HEK293 (cell line): Measurements from ENCODE around the gene METTL26.

ENCODE experiments used
- CTCF ChIA-PET: fragments of 350-600 bp; formaldehyde crosslinking; extraction: SDS; loops from one replicate; lab custom pipeline; 2021; ENCODE audit warnings: antibody characterized with exemption; lab: Yijun Ruan, JAX
- POLR2A ChIA-PET: fragments of 300-600 bp; formaldehyde crosslinking; extraction: SDS; loops from one replicate; lab custom pipeline; 2020; ENCODE audit warnings: antibody characterized with exemption, inconsistent platforms; lab: Yijun Ruan, JAX
- H3K27ac ChIP-seq: fragments of 200-500 bp; sonication (Bioruptor generic); 2 replicates; pipeline ENCODE4 v1.5.1; 2014; ENCODE audit warnings: low read depth, low read length, control low read depth, inconsistent platforms; ENCODE audit errors: extremely low read depth
- H3K36me3 ChIP-seq, 2 experiments: fragments of 200-500 bp in 1 of 2; sonication (Bioruptor generic) in 1 of 2; 1 replicate in 1 of 2; 2 replicates in 1 of 2; pipeline ENCODE4 v1.5.1; 2014 to 2017; ENCODE audit warnings: inconsistent platforms in 2 of 2, low read length in 2 of 2; ENCODE audit not compliant: control insufficient read depth in 2 of 2, insufficient read depth in 1 of 2
- H3K4me1 ChIP-seq: fragments of 200-500 bp; sonication (Bioruptor generic); 2 replicates; pipeline ENCODE4 v1.5.1; 2014; ENCODE audit warnings: mild to moderate bottlenecking, low read length, inconsistent platforms; ENCODE audit not compliant: control insufficient read depth, insufficient read depth
- H3K4me3 ChIP-seq: 2 replicates; pipeline ENCODE4 v1.5.1; 2011; ENCODE audit warnings: low read depth, mild to moderate bottlenecking, control low read depth, low read length, moderate library complexity
- H3K9me3 ChIP-seq: fragments of 200-500 bp; sonication (Bioruptor generic); 2 replicates; pipeline ENCODE4 v1.5.1; 2014; ENCODE audit warnings: low read depth, low read length, inconsistent platforms; ENCODE audit not compliant: control insufficient read depth, insufficient read depth
- GLIS1 ChIP-seq: fragments of 450-650 bp; formaldehyde crosslinking; IDR thresholded peaks from 2 replicates; pipeline ENCODE4 v1.5.1; 2016; ENCODE audit warnings: missing biosample characterization, missing genetic modification characterization
- MYNN ChIP-seq: fragments of 450-650 bp; formaldehyde crosslinking; IDR thresholded peaks from 2 replicates; pipeline ENCODE4 v1.5.1; 2016; ENCODE audit warnings: missing biosample characterization, missing genetic modification characterization, borderline replicate concordance
- SCRT2 ChIP-seq: fragments of 450-650 bp; formaldehyde crosslinking; IDR thresholded peaks from 2 replicates; pipeline ENCODE4 v1.5.1; 2016; ENCODE audit warnings: missing biosample characterization, missing genetic modification characterization
- ZNF174 ChIP-seq: fragments of 450-650 bp; formaldehyde crosslinking; IDR thresholded peaks from 2 replicates; pipeline ENCODE4 v1.5.0; 2017; ENCODE audit warnings: missing biosample characterization, mild to moderate bottlenecking, missing genetic modification characterization
- ZNF223 ChIP-seq: fragments of 450-650 bp; formaldehyde crosslinking; IDR thresholded peaks from 2 replicates; pipeline ENCODE4 v1.5.1; 2016; ENCODE audit warnings: missing biosample characterization, missing genetic modification characterization
- ZNF707 ChIP-seq: fragments of 450-650 bp; formaldehyde crosslinking; IDR thresholded peaks from 2 replicates; pipeline ENCODE4 v1.5.1; 2016; ENCODE audit warnings: missing biosample characterization, missing genetic modification characterization
- ZNF837 ChIP-seq: fragments of 450-650 bp; formaldehyde crosslinking; IDR thresholded peaks from 2 replicates; pipeline ENCODE4 v1.5.1; 2016; ENCODE audit warnings: missing biosample characterization, missing genetic modification characterization
- TF ChIP-seq, protein P1 (sequence below): fragments of 450-650 bp; formaldehyde crosslinking; IDR thresholded peaks from 2 replicates; pipeline ENCODE4 v1.5.1; 2016; ENCODE audit warnings: missing biosample characterization, missing genetic modification characterization
- TF ChIP-seq, protein P2 (sequence below): fragments of 450-650 bp; formaldehyde crosslinking; IDR thresholded peaks from 2 replicates; pipeline ENCODE4 v1.5.1; 2016; ENCODE audit warnings: missing biosample characterization, missing genetic modification characterization
- TF ChIP-seq, protein P3 (sequence below): fragments of 450-650 bp; formaldehyde crosslinking; IDR thresholded peaks from 2 replicates; pipeline ENCODE4 v1.5.1; 2016; ENCODE audit warnings: missing biosample characterization, missing genetic modification characterization
- TF ChIP-seq, protein P4 (sequence below): fragments of 450-650 bp; formaldehyde crosslinking; IDR thresholded peaks from 2 replicates; pipeline ENCODE4 v1.5.1; 2016; ENCODE audit warnings: missing biosample characterization, missing genetic modification characterization

METTL26 gene

DNA sequence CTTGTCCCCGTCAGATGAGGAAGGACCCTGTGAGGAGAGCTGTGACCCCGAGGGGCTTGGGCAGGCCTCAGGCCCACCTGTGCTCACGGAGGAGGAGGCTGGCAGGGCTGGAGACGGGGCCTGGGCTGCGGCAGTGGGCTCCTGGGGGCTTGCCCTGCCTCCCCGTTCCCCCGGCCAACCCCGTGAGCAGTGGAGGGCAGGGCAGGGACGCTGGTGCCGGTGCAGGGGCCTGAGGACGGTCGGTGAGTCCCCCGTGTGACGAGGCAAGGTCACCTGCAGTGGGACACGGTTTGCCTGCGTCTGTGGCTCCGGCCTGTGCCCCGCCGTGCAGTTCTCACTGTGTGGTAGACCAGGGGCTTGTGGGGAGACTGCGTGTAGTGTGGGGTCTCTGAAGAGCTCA is 23.5 kb upstream of the METTL26 start:
- POLR2A ChIA-PET: interaction anchor here (0.9 to 1.4 kb wide), 2 partner anchors 9 to 10 kb away, joined by 4 read pairs; partner anchors contain the start of gene WDR90
- peaks cover 3% of the 10 kb centered on the region; the same call in 1 of the 2 replicates for H3K4me1 ChIP-seq
- TF ChIP-seq SCRT2: peak; percentile 5; the same call in 1 of the 2 replicates
- no peak for TF ChIP-seq MYNN
- TF ChIP-seq ZNF837: no peak
- no peak for TF ChIP-seq ZNF223 (tag by site-specific recombination)
- TF ChIP-seq, all 188 proteins: peak for 1
- Histone ChIP-seq H3K4me3 (no peak overlapping the region), H3K36me3 (peaks cover 0 to 70% of the 10 kb centered on the region in 2 experiments; a peak in 2 of 3 replicates), H3K27ac (no peak overlapping the region), H3K9me3 (no peaks in the 10 kb centered on the region)
- CTCF ChIA-PET: interaction anchor here (0.7 to 1.6 kb wide), 2 partner anchors 8 to 9 kb away, joined by 3 to 7 read pairs; partner anchors contain the start of gene RHOT2

DNA sequence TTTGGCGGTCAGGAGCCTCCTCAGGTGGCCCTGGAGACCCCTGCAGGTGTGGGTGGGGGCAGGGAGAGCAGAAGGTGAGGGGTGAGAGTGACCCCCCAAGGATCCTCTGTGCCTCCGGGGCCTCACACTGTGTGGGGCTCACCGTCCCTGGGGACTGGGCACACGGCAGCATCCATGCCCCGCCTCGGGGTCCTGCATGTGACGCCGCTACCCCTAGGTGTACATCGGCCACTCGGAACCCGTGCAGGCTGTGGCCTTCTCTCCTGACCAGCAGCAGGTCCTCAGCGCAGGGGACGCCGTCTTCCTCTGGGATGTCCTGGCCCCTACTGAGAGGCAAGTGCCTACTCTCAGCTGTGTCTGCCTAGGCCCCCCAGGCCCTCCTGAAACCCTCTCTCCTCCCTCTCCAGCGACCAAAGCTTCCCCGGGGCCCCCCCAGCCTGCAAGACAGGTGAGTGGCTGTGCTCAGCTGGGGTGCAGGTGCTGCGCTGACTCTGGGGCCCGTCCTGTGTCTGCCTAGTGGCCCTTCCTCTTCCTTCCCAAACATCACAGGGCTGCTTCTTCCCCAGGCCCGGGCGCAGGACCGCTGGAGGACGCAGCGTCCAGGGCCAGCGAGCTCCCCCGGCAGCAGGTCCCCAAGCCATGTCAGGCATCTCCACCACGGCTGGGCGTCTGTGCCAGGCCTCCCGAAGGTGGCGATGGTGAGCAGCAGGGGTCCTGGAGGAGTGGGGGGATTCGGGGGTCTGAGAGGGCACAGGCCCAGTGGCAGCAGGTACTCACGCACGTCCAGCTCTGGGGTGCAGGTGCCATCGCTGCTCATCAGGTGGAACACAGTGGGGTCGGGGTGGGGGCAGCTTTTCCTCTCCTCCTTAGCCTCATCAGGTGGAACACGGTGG is 22.8 kb upstream of the METTL26 start:
- CTCF ChIA-PET: interaction anchor here (0.6 to 1.6 kb wide), 6 partner anchors 8 to 339 kb away, joined by 3 to 7 read pairs (median 3); partner anchors contain the start of gene RHOT2
- H3K4me3 ChIP-seq: no peak overlapping the region
- TF ChIP-seq, protein P1, sequence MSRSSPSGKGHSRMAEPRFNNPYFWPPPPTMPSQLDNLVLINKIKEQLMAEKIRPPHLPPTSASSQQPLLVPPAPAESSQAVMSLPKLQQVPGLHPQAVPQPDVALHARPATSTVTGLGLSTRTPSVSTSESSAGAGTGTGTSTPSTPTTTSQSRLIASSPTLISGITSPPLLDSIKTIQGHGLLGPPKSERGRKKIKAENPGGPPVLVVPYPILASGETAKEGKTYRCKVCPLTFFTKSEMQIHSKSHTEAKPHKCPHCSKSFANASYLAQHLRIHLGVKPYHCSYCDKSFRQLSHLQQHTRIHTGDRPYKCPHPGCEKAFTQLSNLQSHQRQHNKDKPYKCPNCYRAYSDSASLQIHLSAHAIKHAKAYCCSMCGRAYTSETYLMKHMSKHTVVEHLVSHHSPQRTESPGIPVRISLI: no peak
- TF ChIP-seq SCRT2: peak; percentile 50
- TF ChIP-seq, protein P2, sequence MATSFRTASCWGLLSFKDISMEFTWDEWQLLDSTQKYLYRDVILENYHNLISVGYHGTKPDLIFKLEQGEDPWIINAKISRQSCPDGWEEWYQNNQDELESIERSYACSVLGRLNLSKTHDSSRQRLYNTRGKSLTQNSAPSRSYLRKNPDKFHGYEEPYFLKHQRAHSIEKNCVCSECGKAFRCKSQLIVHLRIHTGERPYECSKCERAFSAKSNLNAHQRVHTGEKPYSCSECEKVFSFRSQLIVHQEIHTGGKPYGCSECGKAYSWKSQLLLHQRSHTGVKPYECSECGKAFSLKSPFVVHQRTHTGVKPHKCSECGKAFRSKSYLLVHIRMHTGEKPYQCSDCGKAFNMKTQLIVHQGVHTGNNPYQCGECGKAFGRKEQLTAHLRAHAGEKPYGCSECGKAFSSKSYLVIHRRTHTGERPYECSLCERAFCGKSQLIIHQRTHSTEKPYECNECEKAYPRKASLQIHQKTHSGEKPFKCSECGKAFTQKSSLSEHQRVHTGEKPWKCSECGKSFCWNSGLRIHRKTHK (tag by site-specific recombination): no peak
- TF ChIP-seq ZNF174: no peak
- TF ChIP-seq, protein P3, sequence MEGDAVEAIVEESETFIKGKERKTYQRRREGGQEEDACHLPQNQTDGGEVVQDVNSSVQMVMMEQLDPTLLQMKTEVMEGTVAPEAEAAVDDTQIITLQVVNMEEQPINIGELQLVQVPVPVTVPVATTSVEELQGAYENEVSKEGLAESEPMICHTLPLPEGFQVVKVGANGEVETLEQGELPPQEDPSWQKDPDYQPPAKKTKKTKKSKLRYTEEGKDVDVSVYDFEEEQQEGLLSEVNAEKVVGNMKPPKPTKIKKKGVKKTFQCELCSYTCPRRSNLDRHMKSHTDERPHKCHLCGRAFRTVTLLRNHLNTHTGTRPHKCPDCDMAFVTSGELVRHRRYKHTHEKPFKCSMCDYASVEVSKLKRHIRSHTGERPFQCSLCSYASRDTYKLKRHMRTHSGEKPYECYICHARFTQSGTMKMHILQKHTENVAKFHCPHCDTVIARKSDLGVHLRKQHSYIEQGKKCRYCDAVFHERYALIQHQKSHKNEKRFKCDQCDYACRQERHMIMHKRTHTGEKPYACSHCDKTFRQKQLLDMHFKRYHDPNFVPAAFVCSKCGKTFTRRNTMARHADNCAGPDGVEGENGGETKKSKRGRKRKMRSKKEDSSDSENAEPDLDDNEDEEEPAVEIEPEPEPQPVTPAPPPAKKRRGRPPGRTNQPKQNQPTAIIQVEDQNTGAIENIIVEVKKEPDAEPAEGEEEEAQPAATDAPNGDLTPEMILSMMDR (tag by site-specific recombination): peak; percentile 43; the same call in 1 of the 2 replicates
- TF ChIP-seq GLIS1 (tag by site-specific recombination): peak; percentile 57
- H3K4me1 ChIP-seq: peaks cover 3% of the 10 kb centered on the region; the same call in 1 of the 2 replicates
- H3K36me3 ChIP-seq: peaks cover 0 to 72% of the 10 kb centered on the region in 2 experiments; a peak in 2 of 3 replicates
- no peaks in the 10 kb centered on the region for H3K9me3 ChIP-seq
- POLR2A ChIA-PET: interaction anchor here (1.4 kb wide), 1 partner anchor 8 kb away, joined by 4 read pairs; no protein-coding TSS in a partner anchor
- H3K27ac ChIP-seq: no peak overlapping the region

DNA sequence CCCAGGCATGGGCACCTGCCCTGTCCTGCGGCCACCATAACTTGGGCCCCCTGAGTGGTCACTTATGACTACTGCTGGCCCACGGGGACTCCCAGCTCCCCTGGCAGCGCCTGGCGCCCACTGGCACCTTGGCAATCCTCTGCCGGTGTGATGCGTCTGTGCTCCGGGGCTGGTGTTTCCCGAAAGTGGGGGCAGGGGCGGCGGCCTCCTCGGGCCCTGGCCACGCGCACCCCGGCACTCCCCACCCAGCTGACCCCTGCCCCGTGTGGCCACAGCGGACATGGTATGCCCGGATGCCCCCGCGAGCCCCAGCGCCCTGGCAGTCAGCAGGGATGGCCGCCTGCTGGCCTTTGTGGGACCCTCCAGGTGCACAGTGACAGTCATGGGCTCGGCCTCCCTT is 21.4 kb upstream of the METTL26 start:
- peaks cover 3% of the 10 kb centered on the region; the same call in 1 of the 2 replicates for H3K4me1 ChIP-seq
- no peak overlapping the region for H3K4me3 ChIP-seq
- H3K9me3 ChIP-seq: no peaks in the 10 kb centered on the region
- POLR2A ChIA-PET: interaction anchor here (0.6 kb wide), 1 partner anchor 219 kb away, joined by 5 read pairs; no protein-coding TSS in a partner anchor
- no peak for TF ChIP-seq ZNF707 (tag by site-specific recombination)
- TF ChIP-seq, protein P4, sequence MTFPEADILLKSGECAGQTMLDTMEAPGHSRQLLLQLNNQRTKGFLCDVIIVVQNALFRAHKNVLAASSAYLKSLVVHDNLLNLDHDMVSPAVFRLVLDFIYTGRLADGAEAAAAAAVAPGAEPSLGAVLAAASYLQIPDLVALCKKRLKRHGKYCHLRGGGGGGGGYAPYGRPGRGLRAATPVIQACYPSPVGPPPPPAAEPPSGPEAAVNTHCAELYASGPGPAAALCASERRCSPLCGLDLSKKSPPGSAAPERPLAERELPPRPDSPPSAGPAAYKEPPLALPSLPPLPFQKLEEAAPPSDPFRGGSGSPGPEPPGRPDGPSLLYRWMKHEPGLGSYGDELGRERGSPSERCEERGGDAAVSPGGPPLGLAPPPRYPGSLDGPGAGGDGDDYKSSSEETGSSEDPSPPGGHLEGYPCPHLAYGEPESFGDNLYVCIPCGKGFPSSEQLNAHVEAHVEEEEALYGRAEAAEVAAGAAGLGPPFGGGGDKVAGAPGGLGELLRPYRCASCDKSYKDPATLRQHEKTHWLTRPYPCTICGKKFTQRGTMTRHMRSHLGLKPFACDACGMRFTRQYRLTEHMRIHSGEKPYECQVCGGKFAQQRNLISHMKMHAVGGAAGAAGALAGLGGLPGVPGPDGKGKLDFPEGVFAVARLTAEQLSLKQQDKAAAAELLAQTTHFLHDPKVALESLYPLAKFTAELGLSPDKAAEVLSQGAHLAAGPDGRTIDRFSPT (tag by site-specific recombination): peak; percentile 82
- TF ChIP-seq, all 188 proteins: peak for 1
- no peak overlapping the region for H3K27ac ChIP-seq
- H3K36me3 ChIP-seq: peaks cover 0 to 75% of the 10 kb centered on the region in 2 experiments; a peak in 2 of 3 replicates
- CTCF ChIA-PET: no interaction called here
